ENCODE results near the gene SLC25A29.

- TF ChIP-seq, protein P1, sequence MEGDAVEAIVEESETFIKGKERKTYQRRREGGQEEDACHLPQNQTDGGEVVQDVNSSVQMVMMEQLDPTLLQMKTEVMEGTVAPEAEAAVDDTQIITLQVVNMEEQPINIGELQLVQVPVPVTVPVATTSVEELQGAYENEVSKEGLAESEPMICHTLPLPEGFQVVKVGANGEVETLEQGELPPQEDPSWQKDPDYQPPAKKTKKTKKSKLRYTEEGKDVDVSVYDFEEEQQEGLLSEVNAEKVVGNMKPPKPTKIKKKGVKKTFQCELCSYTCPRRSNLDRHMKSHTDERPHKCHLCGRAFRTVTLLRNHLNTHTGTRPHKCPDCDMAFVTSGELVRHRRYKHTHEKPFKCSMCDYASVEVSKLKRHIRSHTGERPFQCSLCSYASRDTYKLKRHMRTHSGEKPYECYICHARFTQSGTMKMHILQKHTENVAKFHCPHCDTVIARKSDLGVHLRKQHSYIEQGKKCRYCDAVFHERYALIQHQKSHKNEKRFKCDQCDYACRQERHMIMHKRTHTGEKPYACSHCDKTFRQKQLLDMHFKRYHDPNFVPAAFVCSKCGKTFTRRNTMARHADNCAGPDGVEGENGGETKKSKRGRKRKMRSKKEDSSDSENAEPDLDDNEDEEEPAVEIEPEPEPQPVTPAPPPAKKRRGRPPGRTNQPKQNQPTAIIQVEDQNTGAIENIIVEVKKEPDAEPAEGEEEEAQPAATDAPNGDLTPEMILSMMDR (IDR thresholded peaks at IDR 0.05), result no peak
- no peak for TF ChIP-seq POLR2A (IDR thresholded peaks at IDR 0.05)
These were observed 26.6 kb upstream of the SLC25A29 start for GRCh38 chr14:100332797-100333196.

All from adrenal gland (tissue), 5 donors.